Measurements from ENCODE around the gene KIAA0319L.

The KIAA0319L gene

DNA sequence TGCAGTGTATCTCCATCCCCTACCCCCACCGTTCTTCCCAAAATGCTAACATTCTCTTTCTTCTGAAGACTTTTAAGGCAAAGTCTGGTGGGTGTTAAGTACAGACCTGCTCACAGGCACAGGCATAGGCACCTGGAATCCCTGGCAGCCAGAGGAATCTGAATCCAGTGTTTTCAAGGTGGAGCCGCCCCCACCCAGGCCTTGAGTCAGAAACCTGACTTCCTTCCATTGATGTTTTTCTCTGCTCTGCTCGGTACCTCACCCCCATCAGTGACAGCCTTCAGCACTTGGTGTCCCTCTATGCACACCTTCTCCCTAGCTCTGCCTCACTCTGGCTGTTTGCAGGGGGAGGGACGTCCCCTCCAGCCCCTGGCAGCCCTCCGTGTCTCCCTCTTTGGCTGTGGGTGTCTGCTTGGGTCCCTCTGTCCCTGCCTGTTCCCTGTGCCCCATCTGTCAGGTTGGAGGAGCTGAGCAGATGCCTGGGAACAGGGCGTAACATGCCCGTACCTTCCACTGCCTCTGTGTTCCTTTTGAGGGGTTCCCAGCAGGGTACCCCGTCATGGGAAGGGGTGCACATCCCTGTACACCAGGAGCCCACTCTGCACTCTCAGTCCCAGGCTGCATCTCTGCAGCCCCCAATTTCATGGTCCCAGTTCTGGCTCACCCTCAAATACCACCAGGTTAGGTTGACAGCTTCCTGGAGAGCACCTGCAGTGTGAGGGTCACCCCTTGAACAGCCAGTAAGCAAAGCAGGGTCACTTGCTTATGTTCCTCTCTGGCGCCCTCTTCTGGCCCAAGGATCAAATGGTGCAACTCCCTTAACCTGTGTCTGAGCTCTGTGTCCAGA, 7.1 kb upstream of the KIAA0319L start:
- in situ Hi-C loops (cut with MboI; ENCODE audit: low pct_unique_long_range_greater_than_20kb, low sequenced_read_pairs, unreplicated experiment): loop anchor here (5.0 kb wide), 1 partner anchor 117 kb away; no protein-coding TSS in a partner anchor
- TF ChIP-seq CTCF (IDR thresholded peaks at IDR 0.05; ENCODE audit: extremely low read depth, insufficient read depth, missing control alignments): peak; percentile 88
- peak; percentile 91 for DNase-seq (ENCODE audit: low spot score)

DNA sequence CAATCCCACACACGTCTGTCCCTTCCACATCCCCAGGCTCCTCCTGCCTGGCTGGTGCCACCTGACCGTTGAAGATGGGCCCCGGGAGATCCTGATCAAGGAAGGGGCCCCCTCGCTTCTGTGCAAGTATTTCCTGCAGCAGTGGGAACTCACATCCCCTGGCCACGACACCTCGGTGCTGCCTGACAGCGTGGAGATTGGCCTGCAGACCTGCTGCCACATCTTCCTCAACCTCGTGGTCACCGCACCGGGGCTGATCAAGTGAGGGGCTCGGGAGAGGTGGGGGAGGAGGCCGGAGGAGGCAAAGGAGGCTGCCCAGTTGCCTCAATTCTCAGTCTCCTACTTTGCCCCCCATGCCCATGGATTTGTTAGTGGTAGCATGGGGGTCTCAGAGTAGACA, 6.0 kb upstream of the KIAA0319L start:
- TF ChIP-seq CTCF (IDR thresholded peaks at IDR 0.05; ENCODE audit: extremely low read depth, insufficient read depth, missing control alignments): no peak
- in situ Hi-C loops (cut with MboI; ENCODE audit: low pct_unique_long_range_greater_than_20kb, low sequenced_read_pairs, unreplicated experiment): loop anchor here (5.0 kb wide), 1 partner anchor 116 kb away; no protein-coding TSS in a partner anchor
- DNase-seq (ENCODE audit: low spot score): no peak

GRCh38 chr1:35561972-35562680, 4.9 kb upstream of the KIAA0319L start:
- in situ Hi-C loops (cut with MboI; ENCODE audit: low pct_unique_long_range_greater_than_20kb, low sequenced_read_pairs, unreplicated experiment): loop anchor here (5.0 kb wide), 1 partner anchor 115 kb away; no protein-coding TSS in a partner anchor
- TF ChIP-seq CTCF (IDR thresholded peaks at IDR 0.05; ENCODE audit: extremely low read depth, insufficient read depth, missing control alignments): no peak
- no peak for DNase-seq (ENCODE audit: low spot score)

DNA sequence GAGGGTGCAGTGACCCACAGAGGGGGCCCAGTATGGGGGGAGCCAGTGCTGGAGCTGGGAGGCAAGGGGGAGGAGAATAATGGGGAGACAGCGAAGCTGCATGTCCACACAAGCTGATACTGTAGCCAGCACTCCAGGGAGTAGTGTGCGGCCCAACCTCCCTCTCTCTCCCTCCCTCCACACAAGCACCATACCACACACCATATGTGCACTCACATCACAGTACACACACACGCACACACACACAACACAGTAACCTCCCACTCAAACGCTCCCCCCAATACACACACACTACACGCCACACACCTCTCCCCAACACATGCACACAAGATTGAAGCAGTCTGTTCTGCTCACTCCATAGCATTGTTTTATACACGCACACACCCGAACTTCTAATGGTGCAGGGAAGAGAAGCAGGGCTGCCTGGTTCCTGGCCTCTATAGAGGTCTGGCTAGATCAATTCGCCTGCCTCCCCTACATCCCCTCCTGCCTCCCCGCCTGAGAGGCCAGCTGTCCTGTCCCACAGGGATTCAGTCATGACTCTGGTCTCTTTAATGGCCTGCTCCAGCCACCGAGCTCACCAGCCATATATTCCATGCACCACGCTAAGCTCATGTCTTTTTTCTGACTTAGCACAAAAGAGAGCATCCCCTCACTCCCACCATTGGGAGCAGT, 4.2 kb upstream of the KIAA0319L start:
- TF ChIP-seq CTCF (IDR thresholded peaks at IDR 0.05; ENCODE audit: extremely low read depth, insufficient read depth, missing control alignments): no peak
- DNase-seq (ENCODE audit: low spot score): no peak
- in situ Hi-C loops (cut with MboI; ENCODE audit: low pct_unique_long_range_greater_than_20kb, low sequenced_read_pairs, unreplicated experiment): loop anchor here (5.0 kb wide), 1 partner anchor 114 kb away; no protein-coding TSS in a partner anchor

- in situ Hi-C loops (cut with MboI; ENCODE audit: low pct_unique_long_range_greater_than_20kb, low sequenced_read_pairs, unreplicated experiment): loop anchor here (5.0 kb wide), 1 partner anchor 113 kb away; no protein-coding TSS in a partner anchor
- no peak for TF ChIP-seq CTCF (IDR thresholded peaks at IDR 0.05; ENCODE audit: extremely low read depth, insufficient read depth, missing control alignments)
- no peak for DNase-seq (ENCODE audit: low spot score)
Measured at GRCh38 chr1:35560256-35561225, 3.3 kb upstream of the KIAA0319L start.

Data from GM13977 (cell line).